IMR-90 (cell line): Measurements from ENCODE around the gene SEC61B. TPM values are rescaled to one million over a fixed set of nuclear protein-coding genes. Genes with fewer than 3 reads are reported as not detected.

Experiments used
- ATAC-seq: fragments of 200-7000 bp; cut with Tn5 transposase; 2 replicates; pipeline ENCODE4 v1.9.1; 2020; ENCODE audit warnings: low read depth, mild to moderate bottlenecking, moderate library complexity
- BruUV-seq: library from RNA; stranded (reverse); fragments of 400-500 nt; replicated peaks from 2 replicates; lab custom pipeline; 2021; lab: Mats Ljungman, UMichigan
- CTCF ChIA-PET: fragments of 300-600 bp; formaldehyde crosslinking; extraction: SDS; loops from one replicate; lab custom pipeline; 2021; ENCODE audit warnings: antibody characterized with exemption; lab: Yijun Ruan, JAX
- POLR2A ChIA-PET: fragments of 300-600 bp; sonication (Branson Sonifier 250); formaldehyde crosslinking; loops from one replicate; lab custom pipeline; 2022; ENCODE audit warnings: antibody characterized with exemption; ENCODE audit not compliant: unreplicated experiment; lab: Charles Lee
- DNase-seq: peaks from one replicate; pipeline ENCODE4 v3.0.0; 2013
- H2AFZ ChIP-seq: replicated peaks from 2 replicates; pipeline ENCODE3; 2013; ENCODE audit warnings: low read length, mild to moderate bottlenecking; ENCODE audit not compliant: poor library complexity
- H2AK5ac ChIP-seq: 2 replicates; pipeline ENCODE4 v1.6.1; 2013; ENCODE audit warnings: low read depth, low read length, inconsistent platforms
- H2AK9ac ChIP-seq: replicated peaks from 2 replicates; pipeline ENCODE3; 2013; ENCODE audit warnings: mild to moderate bottlenecking, low read depth, low read length, moderate library complexity; ENCODE audit not compliant: poor library complexity
- H2BK120ac ChIP-seq: 2 replicates; pipeline ENCODE4 v1.6.1; 2013; ENCODE audit warnings: low read depth, low read length, inconsistent platforms
- H2BK15ac ChIP-seq: 3 replicates; pipeline ENCODE4 v1.6.1; 2013; ENCODE audit warnings: low read depth, low read length, inconsistent platforms
- H2BK20ac ChIP-seq: 2 replicates; pipeline ENCODE4 v1.6.1; 2013; ENCODE audit warnings: low read depth, mild to moderate bottlenecking, inconsistent platforms, low read length, moderate library complexity
- H2BK5ac ChIP-seq: 2 replicates; pipeline ENCODE4 v1.6.1; 2013; ENCODE audit warnings: mild to moderate bottlenecking, low read depth, low read length, inconsistent platforms; ENCODE audit not compliant: poor library complexity, severe bottlenecking
- H3K14ac ChIP-seq: replicated peaks from 2 replicates; pipeline ENCODE4 v1.6.1; 2013; ENCODE audit warnings: low read depth, low read length, inconsistent platforms
- H3K18ac ChIP-seq: 2 replicates; pipeline ENCODE4 v1.6.1; 2013; ENCODE audit warnings: low read depth, low read length, control low read depth
- H3K23ac ChIP-seq: 2 replicates; pipeline ENCODE4 v1.6.1; 2013; ENCODE audit warnings: low read depth, low read length, inconsistent platforms
- H3K27ac ChIP-seq: 2 replicates; pipeline ENCODE4 v1.5.1; 2013; ENCODE audit warnings: mild to moderate bottlenecking, control low read depth, low read length; ENCODE audit not compliant: insufficient read depth
- H3K27me3 ChIP-seq: 2 replicates; pipeline ENCODE4 v1.6.1; 2013; ENCODE audit warnings: low read length; ENCODE audit not compliant: control insufficient read depth, insufficient read depth
- H3K36me3 ChIP-seq: 2 replicates; pipeline ENCODE4 v1.6.1; 2013; ENCODE audit warnings: low read length, mixed read lengths; ENCODE audit not compliant: control insufficient read depth, insufficient read depth
- H3K4ac ChIP-seq: 2 replicates; pipeline ENCODE4 v1.6.1; 2013; ENCODE audit warnings: low read depth, low read length, inconsistent platforms
- H3K4me1 ChIP-seq: 2 replicates; pipeline ENCODE4 v1.6.1; 2013; ENCODE audit warnings: low read length, mixed read lengths; ENCODE audit not compliant: control insufficient read depth, insufficient read depth
- H3K4me2 ChIP-seq: 2 replicates; pipeline ENCODE4 v1.6.1; 2013; ENCODE audit warnings: low read depth, mild to moderate bottlenecking, control low read depth, low read length, moderate library complexity
- H3K4me3 ChIP-seq: 2 replicates; pipeline ENCODE4 v1.5.1; 2013; ENCODE audit warnings: low read depth, mild to moderate bottlenecking, control low read depth, low read length, moderate library complexity; ENCODE audit not compliant: insufficient read depth
- H3K56ac ChIP-seq: 2 replicates; pipeline ENCODE4 v1.6.1; 2013; ENCODE audit warnings: low read length, inconsistent platforms; ENCODE audit not compliant: insufficient read depth; ENCODE audit errors: extremely low read depth
- H3K79me1 ChIP-seq, 2 experiments: 2 replicates each; pipeline ENCODE4 v1.6.1; 2013; ENCODE audit warnings: low read length in 2 of 2, inconsistent platforms in 1 of 2, low read depth in 1 of 2
- H3K9ac ChIP-seq: 2 replicates; pipeline ENCODE4 v1.6.1; 2013; ENCODE audit warnings: low read depth, low read length, control low read depth
- H3K9me1 ChIP-seq: 2 replicates; pipeline ENCODE4 v1.6.1; 2013; ENCODE audit warnings: low read length, inconsistent platforms; ENCODE audit not compliant: insufficient read depth
- H3K9me3 ChIP-seq: 2 replicates; pipeline ENCODE4 v1.6.1; 2013; ENCODE audit warnings: low read length; ENCODE audit not compliant: control insufficient read depth, insufficient read depth
- H4K20me1 ChIP-seq: 2 replicates; pipeline ENCODE4 v1.6.1; 2013; ENCODE audit warnings: low read length, inconsistent platforms; ENCODE audit not compliant: insufficient read depth
- H4K5ac ChIP-seq: 2 replicates; pipeline ENCODE4 v1.6.1; 2013; ENCODE audit warnings: mild to moderate bottlenecking, low read depth, low read length, control low read depth
- H4K8ac ChIP-seq, 2 experiments: 2 replicates each; pipeline ENCODE4 v1.6.1; 2013; ENCODE audit warnings: low read depth in 2 of 2, low read length in 2 of 2, control low read depth in 1 of 2, inconsistent platforms in 1 of 2
- H4K91ac ChIP-seq: 2 replicates; pipeline ENCODE4 v1.6.1; 2013; ENCODE audit warnings: low read depth, low read length, inconsistent platforms; ENCODE audit not compliant: insufficient read depth
- BHLHE40 ChIP-seq: fragments of 150-350 bp; IDR thresholded peaks from 2 replicates; pipeline ENCODE4 v1.6.1; 2016; ENCODE audit warnings: mild to moderate bottlenecking, low read depth, low read length
- CTCF ChIP-seq: conservative IDR thresholded peaks from 2 replicates; pipeline ENCODE4 v1.5.1; 2012; ENCODE audit warnings: mild to moderate bottlenecking, low read depth, low read length, improper control_type of control experiment
- FOS ChIP-seq: fragments of 150-350 bp; IDR thresholded peaks from 2 replicates; pipeline ENCODE4 v1.6.1; 2016; ENCODE audit warnings: low read depth, low read length
- MAZ ChIP-seq: IDR thresholded peaks from 2 replicates; pipeline ENCODE4 v1.6.1; 2012; ENCODE audit warnings: low read depth, mild to moderate bottlenecking, low read length, improper control_type of control experiment, moderate library complexity, borderline replicate concordance
- MXI1 ChIP-seq: IDR thresholded peaks from 2 replicates; pipeline ENCODE4 v1.6.1; 2012; ENCODE audit warnings: low read depth, mild to moderate bottlenecking, low read length, moderate library complexity, borderline replicate concordance
- RCOR1 ChIP-seq: IDR thresholded peaks from 2 replicates; pipeline ENCODE4 v1.6.1; 2012; ENCODE audit warnings: mild to moderate bottlenecking, low read length, improper control_type of control experiment; ENCODE audit not compliant: insufficient replicate concordance
- SMC3 ChIP-seq: fragments of 150-350 bp; IDR thresholded peaks from 2 replicates; pipeline ENCODE4 v1.6.1; 2016; ENCODE audit warnings: low read depth, mild to moderate bottlenecking, antibody characterized with exemption, low read length, moderate library complexity
- WGBS, 2 experiments: methylation state at CpG; one replicate each; pipeline versions ENCODE4 v1.1.5 to v1.1.7; 2013; ENCODE audit warnings: missing lambda C conversion rate in 2 of 2; ENCODE audit not compliant: insufficient read length in 1 of 2; ENCODE audit errors: extremely low coverage in 2 of 2; 5-methylcytosine and 5-hydroxymethylcytosine counted together
- dilution Hi-C: fragments of 300-500 bp; cut with HindIII; formaldehyde crosslinking; loops from one replicate; pipeline ENCODE4 v1.14.3; 2018; ENCODE audit warnings: low sequenced_read_pairs; ENCODE audit not compliant: unreplicated experiment
- in situ Hi-C: fragments of 300-500 bp; cut with MboI; formaldehyde crosslinking; loops from 3 replicates; pipeline ENCODE4 v1.14.3; 2019; ENCODE audit warnings: low sequenced_read_pairs, inconsistent platforms, mixed read lengths
- intact Hi-C: fragments of 100-400 bp; cut with micrococcal nuclease; formaldehyde crosslinking; loops from 2 replicates; pipeline ENCODE4 v1.10.0; 2022
- polyA plus RNA-seq, 3 experiments: library from polyadenylated mRNA; depleted of rRNA; stranded (reverse); fragments of >200 nt; gene quantifications; 2 replicates each; pipeline ENCODE4 v1.2.3, GENCODE V29; 2012; ENCODE audit warnings: low replicate concordance in 1 of 3
- total RNA-seq: library from RNA; depleted of rRNA; stranded (reverse); fragments of >200 nt; gene quantifications from 2 replicates; pipeline ENCODE4 v1.2.3, GENCODE V29; 2012

The SEC61B gene
- total and polyA plus RNA-seq, 2 of the 4 experiments (the other 2 are of a cell fraction), result 180 to 281 TPM

GRCh38 chr9:99189887-99190596 lies 32.0 kb upstream of the SEC61B start:
- no peak overlapping the region for H2AFZ ChIP-seq
- no peaks in the 10 kb centered on the region for H3K79me1 ChIP-seq
- BruUV-seq, result no TSS peak
- in situ Hi-C loops, result loop anchor here (10.0 to 25.0 kb wide), 4 partner anchors 615 to 1397 kb away; partner anchors contain the start of gene CAVIN4
- H3K27ac ChIP-seq, result no peak overlapping the region; the same call in 1 of the 2 replicates
- peak; percentile 49 for DNase-seq
- H3K9ac ChIP-seq, result no peak overlapping the region
- dilution Hi-C loops, result no loop called here
- H3K4me2 ChIP-seq, result no peak overlapping the region; the same call in 1 of the 2 replicates
- no peak overlapping the region for H2BK15ac ChIP-seq
- peaks cover 5% of the 10 kb centered on the region for H3K9me3 ChIP-seq
- no peak overlapping the region for H2BK120ac ChIP-seq
- no peaks in the 10 kb centered on the region for H4K20me1 ChIP-seq
- H4K5ac ChIP-seq, result no peak overlapping the region; the same call in 1 of the 2 replicates
- 72% methylated on average over 5 of the region's 8 CpGs; no CpG with 5 or more reads in 1 of the 2 experiments for WGBS, 2 experiments
- no peak overlapping the region for H2AK9ac ChIP-seq
- H3K9me1 ChIP-seq, result 0 out of 2 replicates have a peak, but pooled peaks cover under 1% of the 10 kb centered on the region
- H3K4me3 ChIP-seq, result no peak overlapping the region
- H3K56ac ChIP-seq, result no peak overlapping the region
- peak; percentile 64 for ATAC-seq
- H3K14ac ChIP-seq, result no peak overlapping the region
- CTCF ChIA-PET, result no interaction called here
- peaks cover 8% of the 10 kb centered on the region for H3K27me3 ChIP-seq
- no peak overlapping the region for H4K91ac ChIP-seq
- intact Hi-C loops, result loop anchor here (10.0 kb wide), 2 partner anchors 75 to 1235 kb away; partner anchors contain the start of gene MSANTD3
- no peaks in the 10 kb centered on the region for H3K36me3 ChIP-seq
- H3K4me1 ChIP-seq, result peaks cover 6% of the 10 kb centered on the region
- no peak overlapping the region for H2BK5ac ChIP-seq
- H4K8ac ChIP-seq, result peak overlapping the region in 1 of 2 experiments; percentile 3; a peak in 1 of 4 replicates
- H2BK20ac ChIP-seq, result no peak overlapping the region
- no peak overlapping the region for H2AK5ac ChIP-seq
- H3K4ac ChIP-seq, result no peak overlapping the region
- no peak overlapping the region for H3K23ac ChIP-seq
- TF ChIP-seq MXI1 (no peak), FOS (0 out of 2 replicates have a peak, but pooled peaks have one; percentile 5), CTCF (no peak), MAZ (no peak), RCOR1 (no peak), BHLHE40 (no peak), SMC3 (no peak)
- POLR2A ChIA-PET, result no interaction called here
- H3K18ac ChIP-seq, result peak overlapping the region; percentile 1; the same call in 1 of the 2 replicates
